Liver (tissue), 9 donors: ENCODE data around the gene CTAGE1. TPM values are rescaled to one million over a fixed set of nuclear protein-coding genes. Genes with fewer than 3 reads are reported as not detected.
"Not testable (repeated sequence)": the region's sequence is repeated elsewhere in the genome, so short reads cannot be mapped to it uniquely, and the experiment has no call there.

Experiments used
- DNase-seq: peaks from one replicate; pipeline ENCODE4 v3.0.0-alpha.2; 2017; ENCODE audit warnings: low spot score
- H3K27ac ChIP-seq, 2 donors: one replicate each; pipeline ENCODE4 v1.7.0; 2013; ENCODE audit warnings: inconsistent platforms in 2 of 2, low read length in 2 of 2, control low read depth in 1 of 2, low read depth in 1 of 2, mild to moderate bottlenecking in 1 of 2
- H3K27me3 ChIP-seq, 4 donors: one replicate each; pipeline versions ENCODE4 v1.6.1 to v1.7.0; 2013; ENCODE audit warnings: low read length in 3 of 4, inconsistent platforms in 1 of 4, mild to moderate bottlenecking in 1 of 4, moderate library complexity in 1 of 4; ENCODE audit not compliant: control insufficient read depth in 4 of 4, insufficient read depth in 4 of 4
- H3K36me3 ChIP-seq, 4 donors: one replicate each; pipeline versions ENCODE4 v1.6.1 to v1.7.0; 2013; ENCODE audit warnings: low read length in 3 of 4, mild to moderate bottlenecking in 3 of 4, low read depth in 1 of 4, moderate library complexity in 1 of 4; ENCODE audit not compliant: control insufficient read depth in 4 of 4, insufficient read depth in 3 of 4
- H3K4me1 ChIP-seq, 4 donors: one replicate each; pipeline versions ENCODE4 v1.6.1 to v1.7.0; 2013; ENCODE audit warnings: low read length in 3 of 4, mild to moderate bottlenecking in 3 of 4, moderate library complexity in 1 of 4; ENCODE audit not compliant: control insufficient read depth in 4 of 4, insufficient read depth in 4 of 4
- H3K4me3 ChIP-seq, 3 donors: one replicate each; pipeline versions ENCODE4 v1.6.1 to v1.7.0; 2013; ENCODE audit warnings: low read length in 3 of 3, control low read depth in 1 of 3, low read depth in 1 of 3, mild to moderate bottlenecking in 1 of 3
- H3K9ac ChIP-seq, 2 donors: one replicate each; pipeline ENCODE4 v1.7.0; 2013; ENCODE audit warnings: low read length in 2 of 2, mild to moderate bottlenecking in 2 of 2, moderate library complexity in 2 of 2, control low read depth in 1 of 2, low read depth in 1 of 2
- H3K9me3 ChIP-seq, 4 donors: one replicate each; pipeline versions ENCODE4 v1.6.1 to v1.7.0; 2013; ENCODE audit warnings: low read length in 3 of 4; ENCODE audit not compliant: control insufficient read depth in 4 of 4
- EGR1 ChIP-seq, 2 donors: IDR thresholded peaks; 2 replicates each; pipeline ENCODE4 v1.6.1; 2016 to 2018; ENCODE audit warnings: antibody characterized with exemption in 2 of 2, low read depth in 2 of 2
- FOXA1 ChIP-seq: IDR thresholded peaks from 2 replicates; pipeline ENCODE4 v1.6.1; 2016; ENCODE audit warnings: antibody characterized with exemption
- FOXA2 ChIP-seq: IDR thresholded peaks from 2 replicates; pipeline ENCODE4 v1.6.1; 2016; ENCODE audit warnings: antibody characterized with exemption
- GABPA ChIP-seq, 2 donors: IDR thresholded peaks in 1 of 2; conservative IDR thresholded peaks in 1 of 2; 2 replicates each; pipeline ENCODE4 v1.6.1; 2016; ENCODE audit warnings: antibody characterized with exemption in 2 of 2, mild to moderate bottlenecking in 1 of 2, moderate library complexity in 1 of 2
- HNF4A ChIP-seq, 2 donors: conservative IDR thresholded peaks; 2 replicates each; pipeline ENCODE4 v1.6.1; 2016; ENCODE audit warnings: antibody characterized with exemption in 2 of 2, mild to moderate bottlenecking in 2 of 2
- HNF4G ChIP-seq: IDR thresholded peaks from 2 replicates; pipeline ENCODE4 v1.6.1; 2016; ENCODE audit warnings: antibody characterized with exemption
- JUND ChIP-seq, 2 donors: IDR thresholded peaks; 2 replicates each; pipeline ENCODE4 v1.6.1; 2016; ENCODE audit warnings: antibody characterized with exemption in 2 of 2
- NR2F2 ChIP-seq: IDR thresholded peaks from 2 replicates; pipeline ENCODE4 v1.6.1; 2016; ENCODE audit warnings: antibody characterized with exemption
- RAD21 ChIP-seq, 2 donors: IDR thresholded peaks; 2 replicates each; pipeline ENCODE4 v1.6.1; 2016; ENCODE audit warnings: antibody characterized with exemption in 2 of 2, mild to moderate bottlenecking in 2 of 2
- RXRA ChIP-seq, 2 donors: IDR thresholded peaks; 2 replicates each; pipeline ENCODE4 v1.6.1; 2017 to 2018; ENCODE audit warnings: antibody characterized with exemption in 2 of 2, mild to moderate bottlenecking in 1 of 2
- SP1 ChIP-seq: IDR thresholded peaks from 2 replicates; pipeline ENCODE4 v1.6.1; 2018; ENCODE audit warnings: antibody characterized with exemption, mild to moderate bottlenecking
- TAF1 ChIP-seq: conservative IDR thresholded peaks from 2 replicates; pipeline ENCODE4 v1.6.1; 2016; ENCODE audit warnings: antibody characterized with exemption, mild to moderate bottlenecking
- YY1 ChIP-seq: IDR thresholded peaks from 2 replicates; pipeline ENCODE4 v1.6.1; 2016; ENCODE audit warnings: antibody characterized with exemption, mild to moderate bottlenecking
- WGBS: extraction: QIAGEN DNeasy Blood & Tissue Kit; methylation state at CpG from one replicate; pipeline ENCODE4 v1.1.7; 2013; 5-methylcytosine and 5-hydroxymethylcytosine counted together
- polyA plus RNA-seq, 2 donors: library from polyadenylated mRNA; stranded (reverse) in 1 of 2; unstranded in 1 of 2; fragments of 200-250 nt in 1 of 2; fragments of >200 nt in 1 of 2; fragmentation: Nextera tagmentation in 1 of 2; extraction: Ambion mirVana in 1 of 2; gene quantifications; one replicate each; pipeline versions ENCODE4 v1.2.1 to v1.2.3, GENCODE V29; 2013 to 2015
- total RNA-seq, 2 donors: library from RNA; depleted of rRNA; stranded (reverse); fragments of >200 nt; gene quantifications; one replicate each; pipeline ENCODE4 v1.2.3, GENCODE V29; 2014
- TF ChIP-seq, protein P1 (sequence below): IDR thresholded peaks from 2 replicates; pipeline ENCODE4 v1.6.1; 2016; ENCODE audit warnings: antibody characterized with exemption
- TF ChIP-seq, protein P2 (sequence below): IDR thresholded peaks from 2 replicates; pipeline ENCODE4 v1.6.1; 2016; ENCODE audit warnings: antibody characterized with exemption
- TF ChIP-seq, protein P3 (sequence below): IDR thresholded peaks from 2 replicates; pipeline ENCODE4 v1.6.1; 2016; ENCODE audit warnings: antibody characterized with exemption
- TF ChIP-seq, protein P4 (sequence below): fragments of 150-350 bp; IDR thresholded peaks from 2 replicates; pipeline ENCODE4 v1.5.1; 2017; ENCODE audit warnings: improper control_type of control experiment, low read depth, low read length; ENCODE audit not compliant: missing input control
- TF ChIP-seq, protein P5 (sequence below): IDR thresholded peaks from 2 replicates; pipeline ENCODE4 v1.6.1; 2016; ENCODE audit warnings: antibody characterized with exemption, mild to moderate bottlenecking
- donor health status: healthy.
- donor health status: healthy.
- donor health status: healthy.
- donor health status: healthy.
- donor health status: healthy.

The CTAGE1 gene
- total and polyA plus RNA-seq, 4 donors, result not detected

DNA sequence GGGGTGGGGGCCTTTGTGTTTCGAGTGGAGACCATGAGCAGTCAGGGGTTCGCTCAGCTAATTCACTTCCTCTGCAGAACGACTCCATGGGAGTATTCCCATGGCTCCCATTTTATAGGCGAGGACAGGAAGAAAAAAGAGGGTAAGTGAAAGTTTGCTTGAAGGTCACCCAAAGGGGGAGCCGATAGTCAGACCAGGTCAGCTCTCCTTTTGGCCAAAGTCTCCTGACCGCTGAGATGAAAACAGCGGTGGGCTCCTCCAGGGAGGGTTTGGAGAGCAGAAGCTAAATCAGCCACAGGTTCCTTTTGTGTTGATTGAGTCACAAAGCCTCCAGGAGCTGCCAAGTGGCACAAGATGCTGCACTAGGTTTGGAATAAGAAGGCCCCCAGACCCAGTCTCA is 34.1 kb upstream of the CTAGE1 start:
- Histone ChIP-seq H3K27ac (peak overlapping the region in 1 of 2 donors; percentile 51), H3K9ac (peak overlapping the region in 1 of 2 donors; percentile 70), H3K4me1 (peaks cover 6 to 22% (median 14%) of the 10 kb centered on the region in 4 donors), H3K4me3 (peak overlapping the region in 1 of 3 donors; percentile 21), H3K9me3 (no peaks in the 10 kb centered on the region), H3K27me3 (no peaks in the 10 kb centered on the region), H3K36me3 (no peaks in the 10 kb centered on the region)
- WGBS, result 24% methylated on average over 7 of the region's 7 CpGs
- TF ChIP-seq, protein P1, sequence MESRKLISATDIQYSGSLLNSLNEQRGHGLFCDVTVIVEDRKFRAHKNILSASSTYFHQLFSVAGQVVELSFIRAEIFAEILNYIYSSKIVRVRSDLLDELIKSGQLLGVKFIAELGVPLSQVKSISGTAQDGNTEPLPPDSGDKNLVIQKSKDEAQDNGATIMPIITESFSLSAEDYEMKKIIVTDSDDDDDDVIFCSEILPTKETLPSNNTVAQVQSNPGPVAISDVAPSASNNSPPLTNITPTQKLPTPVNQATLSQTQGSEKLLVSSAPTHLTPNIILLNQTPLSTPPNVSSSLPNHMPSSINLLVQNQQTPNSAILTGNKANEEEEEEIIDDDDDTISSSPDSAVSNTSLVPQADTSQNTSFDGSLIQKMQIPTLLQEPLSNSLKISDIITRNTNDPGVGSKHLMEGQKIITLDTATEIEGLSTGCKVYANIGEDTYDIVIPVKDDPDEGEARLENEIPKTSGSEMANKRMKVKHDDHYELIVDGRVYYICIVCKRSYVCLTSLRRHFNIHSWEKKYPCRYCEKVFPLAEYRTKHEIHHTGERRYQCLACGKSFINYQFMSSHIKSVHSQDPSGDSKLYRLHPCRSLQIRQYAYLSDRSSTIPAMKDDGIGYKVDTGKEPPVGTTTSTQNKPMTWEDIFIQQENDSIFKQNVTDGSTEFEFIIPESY, result no peak
- TF ChIP-seq FOXA2 (no peak), YY1 (peak; percentile 67), RAD21 (IDR thresholded peaks at IDR 0.05) (peak; percentile 7 to 35), HNF4G (no peak), GABPA (IDR thresholded peaks at IDR 0.05 in 1 of 2, conservative IDR thresholded peaks at IDR 0.05 in 1 of 2) (no peak), TAF1 (no peak), EGR1 (IDR thresholded peaks at IDR 0.05; ENCODE audit: low read depth in 2 of 2) (no peak), NR2F2 (no peak), HNF4A (conservative IDR thresholded peaks at IDR 0.05) (peak; percentile 32 to 55), RXRA (IDR thresholded peaks at IDR 0.05) (peak in 1 of 2 donors; percentile 59), SP1 (peak; percentile 43), JUND (IDR thresholded peaks at IDR 0.05) (no peak), FOXA1 (no peak)
- TF ChIP-seq, protein P2, sequence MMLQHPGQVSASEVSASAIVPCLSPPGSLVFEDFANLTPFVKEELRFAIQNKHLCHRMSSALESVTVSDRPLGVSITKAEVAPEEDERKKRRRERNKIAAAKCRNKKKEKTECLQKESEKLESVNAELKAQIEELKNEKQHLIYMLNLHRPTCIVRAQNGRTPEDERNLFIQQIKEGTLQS, result no peak
- TF ChIP-seq, protein P3, sequence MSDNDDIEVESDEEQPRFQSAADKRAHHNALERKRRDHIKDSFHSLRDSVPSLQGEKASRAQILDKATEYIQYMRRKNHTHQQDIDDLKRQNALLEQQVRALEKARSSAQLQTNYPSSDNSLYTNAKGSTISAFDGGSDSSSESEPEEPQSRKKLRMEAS, result no peak
- TF ChIP-seq, protein P4, sequence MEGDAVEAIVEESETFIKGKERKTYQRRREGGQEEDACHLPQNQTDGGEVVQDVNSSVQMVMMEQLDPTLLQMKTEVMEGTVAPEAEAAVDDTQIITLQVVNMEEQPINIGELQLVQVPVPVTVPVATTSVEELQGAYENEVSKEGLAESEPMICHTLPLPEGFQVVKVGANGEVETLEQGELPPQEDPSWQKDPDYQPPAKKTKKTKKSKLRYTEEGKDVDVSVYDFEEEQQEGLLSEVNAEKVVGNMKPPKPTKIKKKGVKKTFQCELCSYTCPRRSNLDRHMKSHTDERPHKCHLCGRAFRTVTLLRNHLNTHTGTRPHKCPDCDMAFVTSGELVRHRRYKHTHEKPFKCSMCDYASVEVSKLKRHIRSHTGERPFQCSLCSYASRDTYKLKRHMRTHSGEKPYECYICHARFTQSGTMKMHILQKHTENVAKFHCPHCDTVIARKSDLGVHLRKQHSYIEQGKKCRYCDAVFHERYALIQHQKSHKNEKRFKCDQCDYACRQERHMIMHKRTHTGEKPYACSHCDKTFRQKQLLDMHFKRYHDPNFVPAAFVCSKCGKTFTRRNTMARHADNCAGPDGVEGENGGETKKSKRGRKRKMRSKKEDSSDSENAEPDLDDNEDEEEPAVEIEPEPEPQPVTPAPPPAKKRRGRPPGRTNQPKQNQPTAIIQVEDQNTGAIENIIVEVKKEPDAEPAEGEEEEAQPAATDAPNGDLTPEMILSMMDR, result no peak
- TF ChIP-seq, protein P5, sequence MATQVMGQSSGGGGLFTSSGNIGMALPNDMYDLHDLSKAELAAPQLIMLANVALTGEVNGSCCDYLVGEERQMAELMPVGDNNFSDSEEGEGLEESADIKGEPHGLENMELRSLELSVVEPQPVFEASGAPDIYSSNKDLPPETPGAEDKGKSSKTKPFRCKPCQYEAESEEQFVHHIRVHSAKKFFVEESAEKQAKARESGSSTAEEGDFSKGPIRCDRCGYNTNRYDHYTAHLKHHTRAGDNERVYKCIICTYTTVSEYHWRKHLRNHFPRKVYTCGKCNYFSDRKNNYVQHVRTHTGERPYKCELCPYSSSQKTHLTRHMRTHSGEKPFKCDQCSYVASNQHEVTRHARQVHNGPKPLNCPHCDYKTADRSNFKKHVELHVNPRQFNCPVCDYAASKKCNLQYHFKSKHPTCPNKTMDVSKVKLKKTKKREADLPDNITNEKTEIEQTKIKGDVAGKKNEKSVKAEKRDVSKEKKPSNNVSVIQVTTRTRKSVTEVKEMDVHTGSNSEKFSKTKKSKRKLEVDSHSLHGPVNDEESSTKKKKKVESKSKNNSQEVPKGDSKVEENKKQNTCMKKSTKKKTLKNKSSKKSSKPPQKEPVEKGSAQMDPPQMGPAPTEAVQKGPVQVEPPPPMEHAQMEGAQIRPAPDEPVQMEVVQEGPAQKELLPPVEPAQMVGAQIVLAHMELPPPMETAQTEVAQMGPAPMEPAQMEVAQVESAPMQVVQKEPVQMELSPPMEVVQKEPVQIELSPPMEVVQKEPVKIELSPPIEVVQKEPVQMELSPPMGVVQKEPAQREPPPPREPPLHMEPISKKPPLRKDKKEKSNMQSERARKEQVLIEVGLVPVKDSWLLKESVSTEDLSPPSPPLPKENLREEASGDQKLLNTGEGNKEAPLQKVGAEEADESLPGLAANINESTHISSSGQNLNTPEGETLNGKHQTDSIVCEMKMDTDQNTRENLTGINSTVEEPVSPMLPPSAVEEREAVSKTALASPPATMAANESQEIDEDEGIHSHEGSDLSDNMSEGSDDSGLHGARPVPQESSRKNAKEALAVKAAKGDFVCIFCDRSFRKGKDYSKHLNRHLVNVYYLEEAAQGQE, result no peak
- no peak for DNase-seq

DNA sequence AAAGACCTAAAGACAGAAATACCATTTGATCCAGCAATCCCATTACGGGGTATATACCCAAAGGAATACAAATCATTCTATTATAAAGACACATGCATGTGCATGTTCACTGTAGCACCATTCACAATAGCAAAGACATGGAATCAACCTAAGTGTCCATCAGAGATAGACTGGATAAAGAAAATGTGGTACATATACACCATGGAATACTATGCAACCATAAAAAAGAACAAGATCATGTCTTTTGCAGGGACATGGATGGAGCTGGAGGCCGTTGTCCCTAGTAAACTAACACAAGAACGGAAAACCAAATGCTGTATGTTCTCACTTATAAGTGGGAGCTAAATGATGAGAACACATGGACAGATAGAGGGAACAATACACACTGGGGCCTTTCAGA is 33.1 kb upstream of the CTAGE1 start:
- not testable (repeated sequence) for DNase-seq, H3K9ac ChIP-seq
- 98% methylated on average over 3 of the region's 3 CpGs for WGBS

DNA sequence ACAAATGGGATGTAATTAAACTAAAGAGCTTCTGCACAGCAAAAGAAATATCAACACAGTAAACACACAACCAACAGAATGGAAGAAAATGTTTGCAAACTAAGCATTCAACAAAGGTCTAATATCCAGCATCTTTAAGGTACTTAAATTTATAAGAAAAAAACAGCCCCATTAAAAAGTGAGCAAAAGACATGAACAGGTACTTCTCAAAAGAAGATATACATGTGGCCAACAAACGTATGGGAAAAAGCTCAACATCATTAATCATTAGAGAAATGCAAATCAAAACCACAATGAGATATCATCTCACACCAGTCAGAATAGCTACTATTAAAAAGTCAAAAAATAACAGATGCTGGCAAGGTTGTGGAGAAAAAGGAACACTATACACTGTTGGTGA is 32.6 kb upstream of the CTAGE1 start:
- not testable (repeated sequence) for H3K36me3 ChIP-seq, H3K9me3 ChIP-seq, H3K9ac ChIP-seq, DNase-seq, H3K27me3 ChIP-seq, H3K27ac ChIP-seq, H3K4me3 ChIP-seq
- 68% methylated on average over 1 of the region's 1 CpG for WGBS
- peaks cover 6 to 19% (median 13%) of the 10 kb centered on the region in 4 donors for H3K4me1 ChIP-seq

More for the DNA sequence above, 33.1 kb upstream of the CTAGE1 start:
- H3K4me1 ChIP-seq, result peaks cover 6 to 22% (median 14%) of the 10 kb centered on the region in 4 donors
- H3K27me3 ChIP-seq, H3K36me3 ChIP-seq, H3K9me3 ChIP-seq, H3K27ac ChIP-seq, H3K4me3 ChIP-seq: not testable (repeated sequence)

DNA sequence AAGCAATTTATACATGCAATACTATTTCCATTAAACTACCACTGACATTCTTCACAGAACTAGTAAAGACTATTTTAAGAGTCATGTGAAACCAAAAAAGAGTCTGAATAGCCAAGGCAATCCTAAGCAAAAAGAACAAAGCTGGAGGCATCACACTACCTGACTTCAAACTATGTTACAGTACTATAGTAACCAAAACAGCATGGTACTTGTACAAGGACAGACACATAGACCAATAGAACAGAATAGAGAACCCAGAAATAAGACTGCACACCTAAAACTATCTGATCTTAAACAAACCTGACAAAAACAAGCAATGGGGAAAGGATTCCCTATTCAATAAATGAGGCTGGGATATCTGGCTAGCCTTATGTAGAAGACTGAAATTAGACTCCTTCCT is 32.0 kb upstream of the CTAGE1 start:
- not testable (repeated sequence) for H3K27ac ChIP-seq, H3K4me3 ChIP-seq, H3K9me3 ChIP-seq, H3K9ac ChIP-seq, DNase-seq, H3K27me3 ChIP-seq, H3K36me3 ChIP-seq
- peaks cover 6 to 19% (median 9%) of the 10 kb centered on the region in 4 donors for H3K4me1 ChIP-seq
